Frontal cortex (tissue), 4 donors: ENCODE measurements around the gene FRS2. TPM values are rescaled to one million over a fixed set of nuclear protein-coding genes. Genes with fewer than 3 reads are reported as not detected.
A peak's percentile ranks its signal among the peaks of the same experiment; 100 is the strongest.
"Not testable (repeated sequence)": the region's sequence is repeated elsewhere in the genome, so short reads cannot be mapped to it uniquely, and the experiment has no call there.

Experiments used
- DNase-seq, 2 donors: peaks; one replicate each; pipeline ENCODE4 v3.0.0; 2012; ENCODE audit warnings: low spot score in 2 of 2
- FAIRE-seq: peaks from 2 replicates; lab custom pipeline; 2012; peaks lifted over from hg19 to GRCh38; lab: Jason Lieb, UNC
- total RNA-seq: library from RNA; depleted of rRNA; stranded (reverse); fragments of >200 nt; gene quantifications from one replicate; pipeline ENCODE4 v1.2.3, GENCODE V29; 2014
- donor health status: control.
- donor health status: control.
- donor health status: control.

FRS2 gene
- total RNA-seq, 1 donor from 2014 or later = 55.4 TPM

DNA sequence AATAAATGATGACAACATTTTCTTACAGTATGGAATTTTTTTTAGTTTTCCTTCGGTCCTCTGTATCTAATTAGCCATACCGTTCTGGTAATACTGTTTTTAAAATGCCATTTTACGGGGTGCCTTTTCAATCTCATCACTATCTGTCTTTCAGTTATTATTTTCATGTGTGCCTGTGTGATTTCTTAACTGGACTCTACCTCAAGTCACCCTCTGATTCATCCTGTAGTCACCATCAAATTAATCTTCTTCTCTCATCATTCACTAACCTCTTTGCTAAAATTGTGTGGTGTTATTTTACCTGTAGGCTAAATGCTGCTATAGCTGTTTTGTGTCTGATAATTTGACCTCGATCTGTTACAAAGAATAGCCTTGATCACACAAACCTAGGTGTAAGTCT, 99.0 kb downstream of the FRS2 start:
- no peak for DNase-seq
- no peak for FAIRE-seq

DNA sequence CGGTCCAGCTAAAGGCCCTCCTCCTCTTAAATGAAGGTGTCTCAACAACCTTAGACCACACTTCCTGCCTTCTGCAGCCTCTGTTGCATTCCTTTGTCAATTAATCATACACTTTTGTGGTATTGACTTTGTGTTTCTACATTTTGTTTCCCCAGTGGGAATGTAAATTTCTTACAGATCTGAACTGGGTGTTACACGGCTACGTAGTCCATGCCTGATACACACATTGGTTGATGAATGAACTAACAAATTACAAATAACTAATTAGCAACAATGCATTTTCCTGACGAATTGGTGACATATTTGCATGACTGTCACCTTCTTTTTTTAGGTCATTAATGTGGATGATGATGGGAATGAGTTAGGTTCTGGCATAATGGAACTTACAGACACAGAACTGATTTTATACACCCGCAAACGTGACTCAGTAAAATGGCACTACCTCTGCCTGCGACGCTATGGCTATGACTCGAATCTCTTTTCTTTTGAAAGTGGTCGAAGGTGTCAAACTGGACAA, 99.9 kb downstream of the FRS2 start:
- DNase-seq = no peak
- FAIRE-seq = no peak

DNA sequence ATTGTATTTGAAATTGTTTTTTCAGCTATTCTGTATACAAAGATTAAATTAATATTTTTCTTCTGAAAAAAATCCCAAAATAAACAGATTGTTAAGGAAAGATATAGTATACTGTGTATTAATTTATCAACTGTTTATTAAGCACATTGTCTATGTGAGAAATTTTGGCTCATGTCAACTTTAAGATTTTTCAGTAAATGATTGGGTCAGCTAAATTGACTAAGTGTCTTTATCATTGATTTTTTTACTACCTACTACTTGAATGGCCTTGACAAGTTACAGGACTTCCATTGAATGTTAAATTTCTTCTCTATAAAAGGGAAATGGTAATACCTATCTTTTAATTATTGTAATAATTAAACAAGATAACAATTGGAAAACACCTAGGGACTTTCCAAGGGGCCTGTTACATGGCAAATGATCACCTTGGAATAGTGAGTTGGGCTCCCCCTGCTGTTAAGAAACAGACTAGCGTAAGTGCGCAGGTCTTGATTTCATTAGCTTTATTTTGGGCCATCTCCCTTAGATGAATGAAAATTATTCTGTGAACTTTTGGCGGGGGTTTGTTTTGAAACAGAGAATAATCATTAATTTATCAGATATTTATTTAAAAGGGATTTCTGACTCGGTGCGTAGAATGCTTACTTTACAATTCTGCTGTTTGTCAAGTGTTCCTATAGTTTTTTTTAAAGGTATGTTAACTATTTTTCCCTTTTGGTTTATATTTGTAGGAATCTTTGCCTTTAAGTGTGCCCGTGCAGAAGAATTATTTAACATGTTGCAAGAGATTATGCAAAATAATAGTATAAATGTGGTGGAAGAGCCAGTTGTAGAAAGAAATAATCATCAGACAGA, 100.6 kb downstream of the FRS2 start:
- peak; percentile 31 for FAIRE-seq
- DNase-seq = peak in 1 of 2 donors; percentile 30

GRCh38 chr12:69575346-69575745, 105.2 kb downstream of the FRS2 start:
- no peak for FAIRE-seq
- DNase-seq = no peak

GRCh38 chr12:69578283-69578682, 108.1 kb downstream of the FRS2 start:
- DNase-seq (no peak), FAIRE-seq (no peak)

DNA sequence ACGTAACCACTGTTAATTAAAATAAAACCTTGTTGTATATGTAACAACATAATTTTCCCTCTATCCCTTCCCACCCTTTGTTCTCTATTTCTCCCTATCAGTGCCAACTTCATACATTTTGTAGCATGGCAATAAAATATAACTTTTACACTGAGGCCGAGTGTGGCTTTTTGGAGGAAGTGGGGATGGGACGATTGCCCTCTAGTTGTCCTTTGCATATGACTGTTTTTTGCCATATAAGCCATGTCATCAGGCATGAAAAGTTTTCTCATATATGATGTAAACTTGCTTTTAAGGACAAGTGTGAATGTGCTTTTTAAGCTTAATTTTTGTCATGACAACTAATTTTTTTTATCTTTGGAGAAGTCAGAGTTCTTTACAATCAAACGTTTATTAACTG, 108.8 kb downstream of the FRS2 start:
- DNase-seq = no peak
- no peak for FAIRE-seq

DNA sequence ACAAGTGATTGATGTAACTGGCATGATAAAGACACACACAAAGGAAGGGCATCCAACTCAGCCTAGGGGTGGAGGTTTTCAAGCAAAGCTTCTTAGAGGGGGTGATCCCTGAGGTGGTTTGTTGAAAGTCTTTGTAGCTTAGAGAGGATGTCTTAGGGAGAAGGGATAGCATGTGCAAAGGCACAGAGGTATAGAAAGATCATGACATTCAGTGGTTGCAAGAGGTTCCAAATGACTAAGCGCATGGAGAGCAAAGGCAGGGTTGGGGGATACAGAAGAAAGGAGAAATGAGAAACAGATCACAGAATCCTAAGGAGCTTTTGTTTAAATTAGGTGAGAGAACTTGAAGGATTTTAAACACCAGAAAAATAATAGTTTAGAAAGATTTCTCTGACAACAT, 109.9 kb downstream of the FRS2 start:
- DNase-seq (no peak), FAIRE-seq (no peak)

GRCh38 chr12:69583203-69583602, 113.0 kb downstream of the FRS2 start:
- no peak for DNase-seq
- no peak for FAIRE-seq

GRCh38 chr12:69585189-69586062, 115.2 kb downstream of the FRS2 start, which contains the start of gene CCT2:
Gene CCT2, plus strand, starts transcription at chr12:69585459. Its CDS starts 63 bp downstream, at chr12:69585522.
- DNase-seq (peak; percentile 85 to 94), FAIRE-seq (peak; percentile 88)

DNA sequence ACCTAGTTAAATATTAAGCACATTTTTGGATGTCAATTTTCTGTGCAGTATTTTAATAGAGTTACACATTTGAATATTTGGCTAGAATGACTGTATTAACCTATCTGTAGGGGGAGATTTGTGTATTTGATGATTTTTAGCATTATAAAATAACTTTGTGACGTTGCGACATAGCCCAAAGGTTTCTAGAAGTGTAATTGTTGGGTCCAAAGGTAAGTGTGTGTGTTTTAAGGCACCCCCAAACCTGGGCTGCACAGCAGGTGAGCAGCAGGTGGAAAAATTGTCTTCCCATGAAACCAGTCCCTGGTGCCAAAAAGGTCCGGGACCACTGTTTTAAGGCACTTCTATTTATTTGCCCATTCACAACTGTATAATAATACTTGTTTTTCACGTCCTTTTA, 118.3 kb downstream of the FRS2 start:
- DNase-seq = no peak

DNA sequence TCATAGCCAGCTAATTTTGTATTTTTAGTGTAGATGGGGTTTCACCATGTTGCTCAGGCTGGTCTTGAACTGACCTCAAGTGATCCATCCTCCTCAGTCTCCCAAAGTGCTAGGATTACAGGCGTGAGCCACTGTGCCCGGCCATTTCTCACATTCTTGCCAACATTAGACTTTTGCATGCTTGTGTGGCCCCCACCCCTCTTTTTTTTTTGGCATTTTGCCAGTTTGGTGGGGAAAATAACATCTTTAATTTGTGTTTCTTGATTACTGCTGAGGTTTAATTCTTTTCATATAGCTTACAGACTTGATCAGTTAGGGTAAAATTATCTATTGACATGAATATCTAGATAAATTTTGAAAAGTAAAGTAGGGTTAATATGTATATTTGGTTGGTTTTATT, 118.9 kb downstream of the FRS2 start:
- no peak for FAIRE-seq
- no peak for DNase-seq

More for the DNA sequence above, 118.3 kb downstream of the FRS2 start:
- no peak for FAIRE-seq

- no peak for FAIRE-seq
- DNase-seq = no peak
Measured at GRCh38 chr12:69595689-69596088, 125.5 kb downstream of the FRS2 start.

DNA sequence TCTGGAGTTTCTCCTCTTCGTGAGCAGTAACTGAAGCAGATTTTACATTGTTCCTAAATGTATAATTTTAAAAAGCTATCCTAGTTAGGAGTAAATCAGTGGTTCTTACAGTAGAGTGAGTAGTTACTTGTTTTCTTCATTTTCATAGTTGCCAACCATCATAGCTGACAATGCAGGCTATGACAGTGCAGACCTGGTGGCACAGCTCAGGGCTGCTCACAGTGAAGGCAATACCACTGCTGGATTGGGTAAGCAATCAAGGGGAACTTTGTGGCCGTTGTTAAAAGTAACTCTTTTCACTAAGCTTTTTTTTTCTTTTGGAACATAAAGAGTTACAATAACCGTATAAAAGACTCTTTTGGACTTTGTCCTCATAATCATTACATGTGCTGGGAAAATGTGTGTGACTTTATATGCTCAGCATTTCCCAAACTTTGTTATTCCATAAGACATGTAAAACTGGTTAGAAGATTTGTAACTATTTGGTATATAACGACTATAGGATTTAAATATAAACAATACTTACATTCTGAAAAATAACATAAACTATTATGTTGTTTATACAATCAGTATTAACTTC, 128.1 kb downstream of the FRS2 start:
- DNase-seq = no peak
- no peak for FAIRE-seq

- DNase-seq = no peak
- FAIRE-seq = no peak
Measured at GRCh38 chr12:69600804-69601203, 130.6 kb downstream of the FRS2 start.

DNA sequence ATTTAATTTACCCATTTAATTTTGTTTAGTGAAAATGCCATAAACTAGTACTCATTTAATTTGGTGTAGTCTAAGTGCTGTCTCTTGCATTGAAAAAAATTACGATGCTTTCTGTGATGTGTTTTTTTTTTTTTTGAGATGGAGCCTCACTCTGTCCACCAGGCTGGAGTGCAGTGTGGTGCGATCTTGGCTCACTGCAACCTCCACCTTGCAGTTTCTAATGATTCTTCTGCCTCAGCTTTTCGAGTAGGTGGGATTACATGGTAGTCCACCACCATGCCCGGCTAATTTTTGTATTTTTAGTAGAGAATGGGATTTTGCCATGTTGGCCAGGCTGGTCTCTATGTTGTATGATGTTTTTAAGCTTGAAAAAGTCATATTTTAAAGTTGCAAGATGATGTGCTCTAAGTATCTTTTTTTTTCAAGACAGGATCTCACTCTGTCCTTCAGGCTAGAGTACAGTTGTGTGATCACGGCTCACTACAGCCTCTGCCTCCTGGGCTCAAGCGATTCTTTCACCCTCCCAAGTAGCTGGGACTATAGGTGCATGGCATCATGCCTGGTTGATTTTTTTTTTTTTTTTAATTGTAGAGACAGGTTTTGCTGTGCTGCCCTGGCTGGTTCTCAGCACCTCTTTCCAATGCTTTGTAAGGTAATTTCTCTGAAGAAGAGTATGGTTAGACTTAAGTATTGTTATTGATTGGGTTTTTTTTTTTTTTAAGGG, 131.9 kb downstream of the FRS2 start:
- DNase-seq = no peak
- FAIRE-seq = no peak

- no peak for DNase-seq
- FAIRE-seq = no peak
Measured at GRCh38 chr12:69602954-69603353, 132.8 kb downstream of the FRS2 start.

DNA sequence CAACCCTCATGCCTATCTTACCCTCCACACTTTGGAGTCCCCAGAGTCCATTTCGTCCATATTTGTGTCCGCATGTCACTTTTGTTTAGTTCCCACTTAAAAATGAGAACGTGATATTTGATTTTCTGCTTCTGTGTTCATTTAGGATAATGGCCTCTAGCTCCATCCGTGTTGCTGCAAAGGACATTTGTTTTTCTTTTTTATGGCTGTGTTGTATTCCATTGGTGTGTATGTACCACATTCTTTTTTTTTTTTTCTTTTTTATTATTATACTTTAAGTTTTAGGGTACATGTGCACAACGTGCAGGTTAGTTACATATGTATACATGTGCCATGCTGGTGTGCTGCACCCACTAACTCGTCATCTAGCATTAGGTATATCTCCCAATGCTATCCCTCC, 133.4 kb downstream of the FRS2 start:
- DNase-seq, FAIRE-seq: not testable (repeated sequence)

DNA sequence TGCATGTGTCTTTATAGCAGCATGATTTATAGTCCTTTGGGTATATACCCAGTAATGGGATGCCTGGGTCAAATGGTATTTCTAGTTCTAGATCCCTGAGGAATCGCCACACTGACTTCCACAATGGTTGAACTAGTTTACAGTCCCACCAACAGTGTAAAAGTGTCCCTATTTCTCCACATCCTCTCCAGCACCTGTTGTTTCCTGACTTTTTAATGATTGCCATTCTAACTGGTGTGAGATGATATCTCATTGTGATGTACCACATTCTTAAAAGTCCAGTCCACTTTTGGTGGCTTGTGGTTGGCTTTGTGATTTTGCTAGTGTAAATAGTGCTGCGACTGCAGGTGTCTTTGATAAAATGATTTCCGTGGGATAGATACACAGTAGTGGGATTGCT, 134.1 kb downstream of the FRS2 start:
- FAIRE-seq = not testable (repeated sequence)

DNA sequence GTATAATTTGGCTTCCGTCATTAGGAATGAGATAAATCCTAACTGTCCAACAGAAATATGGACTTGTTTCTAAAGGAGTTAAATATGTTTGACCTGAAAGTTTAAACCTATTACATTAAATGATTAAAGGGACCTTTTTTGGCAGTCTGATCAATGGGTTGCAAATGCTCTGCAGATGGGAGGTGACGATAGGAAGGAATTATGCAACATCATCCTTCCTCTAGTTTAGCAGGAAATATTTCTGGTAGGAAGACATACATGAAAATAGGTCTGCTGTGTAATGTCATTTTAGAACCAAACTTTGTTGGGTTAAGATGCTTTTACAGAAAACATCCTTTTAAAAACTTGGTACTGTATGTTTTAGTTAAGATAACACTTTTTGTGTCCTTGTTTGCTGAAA, 137.9 kb downstream of the FRS2 start:
- no peak for DNase-seq
- FAIRE-seq = no peak

More for the DNA sequence above, 134.1 kb downstream of the FRS2 start:
- not testable (repeated sequence) for DNase-seq

GRCh38 chr12:69610126-69610525, 139.9 kb downstream of the FRS2 start:
- FAIRE-seq (no peak), DNase-seq (no peak)
